ENCODE measurements around the gene SLC22A31.

The SLC22A31 gene

GRCh38 chr16:89217138-89217387, 16.7 kb upstream of the SLC22A31 start:
- DNase-seq = no peak

GRCh38 chr16:89216315-89217137, 16.2 kb upstream of the SLC22A31 start:
- peak in 48 of 56 donors; percentile 1 to 76 (median 48) for DNase-seq

GRCh38 chr16:89210904-89211515, 10.7 kb upstream of the SLC22A31 start:
- no peak for DNase-seq

GRCh38 chr16:89210165-89210903, 10.0 kb upstream of the SLC22A31 start:
- no peak for DNase-seq

DNA sequence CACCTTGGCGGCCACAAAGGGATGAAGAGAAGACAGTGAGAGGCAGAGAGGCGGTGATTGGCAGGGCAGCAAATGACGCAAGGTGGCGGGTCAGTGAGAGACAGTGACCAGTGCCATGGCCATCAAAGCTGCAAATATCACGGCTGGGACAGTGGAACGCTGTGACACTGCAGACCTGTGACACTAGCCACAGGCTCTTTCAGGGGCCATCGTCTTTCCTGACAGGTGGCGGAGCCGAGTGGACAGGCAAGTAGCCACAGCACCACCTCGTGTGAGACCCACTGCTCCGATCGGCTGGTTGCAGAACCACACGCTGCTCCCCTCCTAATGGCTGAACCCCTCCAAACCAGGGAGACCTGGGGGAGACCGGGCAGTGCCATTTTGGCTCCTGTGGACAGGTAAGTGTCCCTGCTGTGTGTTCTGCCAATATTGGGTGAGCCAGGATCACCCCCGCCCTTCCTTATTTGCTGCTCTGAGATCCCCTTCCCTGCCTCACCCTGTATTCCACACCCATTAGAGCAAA, 9.2 kb upstream of the SLC22A31 start:
- no peak for DNase-seq

DNA sequence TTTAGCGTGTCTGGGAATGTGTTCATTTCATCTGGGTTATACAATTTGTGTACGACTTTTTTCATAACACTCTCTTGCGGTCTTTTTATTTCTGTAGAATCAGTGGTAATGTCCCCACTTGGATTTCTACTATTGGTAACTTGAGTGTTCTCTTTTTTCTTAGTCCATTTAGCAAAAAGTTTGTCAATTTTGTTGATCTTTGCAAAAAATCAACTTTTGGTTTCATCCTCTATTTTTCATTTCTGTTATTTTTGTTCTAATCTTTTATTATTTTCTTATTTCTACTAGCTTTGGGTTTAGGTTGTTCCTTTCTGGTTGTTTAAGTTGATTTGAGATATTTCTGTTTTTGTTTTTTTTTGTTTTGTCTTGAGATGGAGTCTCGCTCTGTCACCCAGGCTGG, 7.7 kb upstream of the SLC22A31 start:
- DNase-seq = no peak

- DNase-seq = no peak
Observed at GRCh38 chr16:89202422-89203215, 2.3 kb upstream of the SLC22A31 start.

GRCh38 chr16:89201439-89202377, 1.4 kb upstream of the SLC22A31 start:
- peak in 7 of 56 donors; percentile 2 to 53 (median 12) for DNase-seq

- DNase-seq = no peak
Observed at GRCh38 chr16:89200850-89201411, 594 bp upstream of the SLC22A31 start.

DNA sequence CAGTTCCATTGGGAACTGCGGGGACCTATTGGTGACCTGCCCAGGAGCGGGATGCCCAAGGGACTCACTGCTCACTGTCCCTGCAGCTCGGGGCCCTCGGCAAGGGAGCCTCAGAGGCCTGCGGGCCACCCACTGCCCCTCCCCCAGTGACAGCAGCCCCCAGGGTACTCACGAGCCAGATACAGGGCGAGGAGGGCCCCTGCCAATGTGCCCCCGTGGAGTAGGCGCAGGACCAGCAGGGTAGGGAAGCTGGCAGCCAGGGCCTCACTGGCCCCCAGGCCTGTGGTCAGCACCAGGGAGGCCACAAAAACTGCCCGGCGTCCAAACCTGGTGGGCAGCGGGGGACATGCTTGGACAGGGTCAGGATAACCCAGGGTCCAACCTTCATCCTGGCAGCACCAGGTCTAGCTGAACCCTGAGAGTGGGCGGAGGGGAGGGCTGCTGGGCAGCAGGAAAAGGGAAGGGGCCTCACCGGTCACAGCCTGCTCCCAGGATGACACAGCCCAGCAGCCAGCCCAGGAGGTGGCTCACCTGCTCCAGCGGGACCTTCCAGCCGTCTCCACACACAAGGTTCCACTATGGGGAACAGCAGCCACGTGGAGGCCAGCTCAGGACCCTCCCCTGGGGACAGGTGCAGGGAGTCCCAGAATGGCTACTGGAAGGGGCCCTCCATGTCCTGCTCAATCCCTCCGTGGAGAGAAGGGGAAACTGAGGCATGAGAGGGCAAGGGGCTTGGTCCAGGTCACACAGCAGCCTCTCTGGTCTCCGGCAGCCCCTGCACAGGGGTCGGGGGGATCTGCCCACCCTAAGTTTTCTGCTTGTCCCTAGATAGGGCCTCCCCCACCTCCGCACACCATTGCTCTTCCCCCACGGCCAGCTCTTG, 855 bp downstream of the SLC22A31 start:
- no peak for DNase-seq

- no peak for DNase-seq
Observed at GRCh38 chr16:89198417-89199240, 1.7 kb downstream of the SLC22A31 start.

DNA sequence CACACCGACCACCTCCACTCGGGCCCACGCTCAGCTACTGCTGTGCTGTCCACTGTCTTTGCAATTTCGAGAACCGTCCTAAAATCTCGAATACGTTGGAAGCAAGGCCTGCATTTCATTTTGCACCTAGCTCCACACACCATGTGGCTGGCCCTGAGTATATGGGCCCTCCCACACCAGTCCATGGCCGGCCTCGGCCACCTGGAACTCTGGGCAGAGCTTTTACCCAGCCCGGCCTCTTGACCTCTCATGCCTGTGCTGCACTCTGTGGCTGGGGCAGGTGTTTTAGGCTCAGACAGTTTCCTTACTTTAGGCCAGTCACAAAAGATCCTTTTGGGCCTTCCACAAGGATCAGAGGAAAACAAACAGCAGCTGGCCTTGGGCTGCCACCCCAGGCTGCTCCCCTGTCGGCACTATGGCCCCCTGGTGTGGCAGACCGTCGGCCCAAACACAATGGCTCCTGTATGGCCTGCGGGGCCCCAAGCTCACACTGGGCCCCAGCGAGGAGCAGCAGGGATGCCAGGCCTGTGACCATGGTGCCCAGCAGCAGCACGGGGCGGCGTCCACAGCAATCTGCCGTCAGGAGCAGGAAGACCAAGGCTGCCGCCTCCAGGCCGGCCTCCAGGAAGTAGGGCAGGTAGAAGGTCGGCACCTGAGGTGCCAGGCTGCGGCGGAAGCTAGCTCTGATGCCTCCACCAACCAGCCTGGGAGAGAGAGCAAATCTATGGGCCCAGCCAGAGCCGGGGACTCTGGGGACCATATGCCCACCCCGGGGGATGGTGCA, 2.5 kb downstream of the SLC22A31 start:
- DNase-seq = no peak

DNA sequence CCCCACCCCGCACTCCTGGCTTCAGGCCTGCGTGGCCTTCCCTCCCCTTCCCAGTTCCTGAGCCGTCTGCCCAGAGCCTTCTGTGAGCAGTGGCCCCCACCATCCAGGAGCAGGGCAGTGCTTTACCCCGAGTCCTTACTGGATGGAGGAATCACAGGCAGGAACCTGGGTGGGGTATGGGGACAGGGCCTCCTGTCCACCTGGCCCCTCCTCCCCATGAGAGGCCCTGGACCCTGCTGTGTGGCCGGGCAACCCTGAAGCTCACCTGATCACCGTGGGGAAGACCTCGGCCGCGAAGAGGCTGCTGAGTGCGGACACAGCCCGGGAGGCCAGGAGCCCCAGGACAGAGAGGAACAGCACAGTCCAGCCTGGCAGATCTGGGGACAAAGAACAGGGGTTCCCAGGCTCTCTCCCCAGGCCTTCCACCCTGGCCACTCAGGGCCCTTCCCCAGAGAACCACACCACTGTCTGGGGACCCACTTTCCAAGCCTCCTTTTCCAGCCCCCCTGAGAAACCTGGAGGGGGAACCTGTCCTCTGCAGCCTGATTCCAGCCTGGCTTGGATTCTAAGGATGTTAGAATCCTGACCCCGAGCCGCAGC, 3.2 kb downstream of the SLC22A31 start:
- DNase-seq = no peak

DNA sequence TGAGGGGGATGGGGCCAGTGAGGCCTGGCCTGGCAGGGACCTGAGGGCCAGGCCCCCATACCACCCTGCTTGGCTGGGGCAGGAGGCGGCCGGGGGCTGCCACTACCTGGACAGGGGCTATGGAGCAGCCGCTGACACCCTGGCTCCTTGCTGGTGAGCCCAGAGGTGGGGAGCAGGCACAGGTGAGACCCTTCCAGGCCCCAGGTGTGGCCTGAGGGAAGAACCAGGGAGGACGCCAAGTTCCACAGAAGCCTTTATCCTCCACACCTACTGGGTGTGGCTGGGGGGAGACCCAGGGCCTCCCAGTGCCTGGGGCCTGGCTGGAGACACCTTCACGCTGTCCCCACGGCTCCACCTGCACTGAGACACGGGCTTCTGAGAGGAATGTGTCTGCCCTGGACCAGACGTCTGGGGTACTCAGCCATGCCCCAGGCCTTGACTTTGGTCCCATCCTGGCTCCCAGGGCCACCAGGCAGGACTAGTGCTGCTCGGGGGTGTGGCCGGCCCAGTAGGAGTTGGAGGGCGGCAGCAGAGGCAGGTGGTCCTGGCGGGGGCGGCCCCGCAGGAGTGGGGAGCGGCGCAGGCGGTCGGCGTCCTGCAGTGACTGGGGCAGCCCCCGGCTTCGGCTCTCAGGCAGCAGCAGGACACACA, 4.7 kb downstream of the SLC22A31 start:
- no peak for DNase-seq

- no peak for DNase-seq
Observed at GRCh38 chr16:89194340-89195311, 5.7 kb downstream of the SLC22A31 start.
